Activated CD4-positive, alpha-beta T cell treated with anti-CD3 and anti-CD28 coated beads for 24 hours (primary cell): Measurements from ENCODE around the gene SETD9.

Experiments used
- DNase-seq, 2 donors: peaks; one replicate each; pipeline ENCODE4 v3.0.0-alpha.2; 2020; ENCODE audit warnings: low read depth in 2 of 2

The SETD9 gene

GRCh38 chr5:56909294-56910209 lies at the start of gene SETD9:
SETD9 (plus strand) TSS chr5:56909596; CDS start chr5:56909646, 50 bp downstream.
- peak; percentile 85 to 94 for DNase-seq

DNA sequence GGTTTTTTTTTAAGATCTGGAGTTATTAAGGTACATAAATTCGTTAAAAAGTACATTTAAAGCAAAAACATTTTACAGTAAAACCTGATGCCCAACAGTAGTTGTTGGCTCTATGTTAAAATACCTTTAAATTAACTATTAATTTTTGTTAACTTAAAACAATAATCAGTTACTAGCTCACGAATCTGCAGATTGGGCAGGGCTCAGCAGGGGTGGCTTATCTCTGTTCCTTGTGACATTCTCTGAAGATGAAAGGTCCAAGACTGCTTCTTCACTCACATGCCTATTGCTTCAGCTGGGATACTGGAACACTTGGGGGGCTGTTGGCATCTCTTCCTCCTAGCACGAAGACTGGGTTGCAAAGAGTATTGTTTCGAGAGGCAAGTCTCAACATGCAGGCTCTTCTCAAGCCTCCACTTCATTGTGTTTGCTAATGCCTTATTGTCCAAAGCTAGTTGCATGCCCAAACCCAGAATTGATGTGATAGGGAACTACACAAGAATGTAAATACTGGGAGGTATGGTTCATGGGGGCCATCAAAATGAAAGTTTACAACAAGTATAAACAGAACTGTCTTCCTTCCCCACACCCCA lies 47.4 kb upstream of the SETD9 start:
- no peak for DNase-seq

- DNase-seq, result no peak
These were observed 46.5 kb upstream of the SETD9 start for GRCh38 chr5:56862909-56863308.

DNA sequence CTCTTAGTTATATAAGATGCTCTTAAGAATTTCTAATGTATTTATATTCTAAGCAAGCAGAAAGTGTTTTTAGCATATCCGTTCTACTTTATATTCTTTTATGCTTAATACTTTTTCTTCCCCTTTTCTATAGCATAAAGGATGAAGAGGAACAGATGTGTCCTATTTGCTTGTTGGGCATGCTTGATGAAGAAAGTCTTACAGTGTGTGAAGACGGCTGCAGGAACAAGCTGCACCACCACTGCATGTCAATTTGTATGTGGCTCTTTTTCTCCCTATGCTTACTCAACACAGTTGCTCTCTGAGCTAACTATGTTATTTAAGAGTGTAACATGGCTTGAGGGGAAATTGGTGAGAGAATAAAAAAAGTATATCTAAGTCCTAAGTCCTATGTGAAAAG lies 37.6 kb upstream of the SETD9 start:
- DNase-seq, result no peak

- DNase-seq, result no peak
These were observed 36.3 kb upstream of the SETD9 start for GRCh38 chr5:56873056-56873455.

DNA sequence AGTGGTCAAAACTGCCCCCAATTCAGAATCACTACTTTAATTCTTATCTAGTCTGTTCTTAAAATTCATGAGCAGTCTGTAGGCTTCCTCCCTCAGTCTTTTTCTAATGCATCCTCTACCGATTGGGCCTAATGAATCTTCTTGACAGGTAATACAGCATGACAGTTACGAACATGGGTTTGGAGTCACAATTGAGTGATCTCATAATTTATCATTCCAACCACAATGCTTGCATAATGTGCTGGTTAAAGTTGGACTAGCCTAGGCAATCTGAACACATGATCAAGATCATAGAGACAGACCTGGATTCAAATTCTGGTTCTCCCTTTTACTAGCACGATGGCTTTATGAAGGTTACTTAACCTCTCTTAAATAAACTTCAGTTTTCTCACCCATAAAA lies 33.1 kb upstream of the SETD9 start:
- DNase-seq, result no peak

DNA sequence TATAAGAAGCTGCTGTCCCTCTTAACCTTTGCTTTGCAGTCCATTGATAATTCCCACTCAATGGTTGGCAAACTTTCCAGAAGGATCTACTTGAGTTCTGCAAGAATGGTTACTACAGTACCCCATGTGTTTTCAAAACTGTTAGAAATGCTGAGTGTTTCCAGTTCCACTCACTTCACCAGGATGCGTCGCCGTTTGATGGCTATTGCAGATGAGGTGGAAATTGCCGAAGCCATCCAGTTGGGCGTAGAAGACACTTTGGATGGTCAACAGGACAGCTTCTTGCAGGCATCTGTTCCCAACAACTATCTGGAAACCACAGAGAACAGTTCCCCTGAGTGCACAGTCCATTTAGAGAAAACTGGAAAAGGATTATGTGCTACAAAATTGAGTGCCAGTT lies 27.8 kb upstream of the SETD9 start:
- DNase-seq, result no peak

DNA sequence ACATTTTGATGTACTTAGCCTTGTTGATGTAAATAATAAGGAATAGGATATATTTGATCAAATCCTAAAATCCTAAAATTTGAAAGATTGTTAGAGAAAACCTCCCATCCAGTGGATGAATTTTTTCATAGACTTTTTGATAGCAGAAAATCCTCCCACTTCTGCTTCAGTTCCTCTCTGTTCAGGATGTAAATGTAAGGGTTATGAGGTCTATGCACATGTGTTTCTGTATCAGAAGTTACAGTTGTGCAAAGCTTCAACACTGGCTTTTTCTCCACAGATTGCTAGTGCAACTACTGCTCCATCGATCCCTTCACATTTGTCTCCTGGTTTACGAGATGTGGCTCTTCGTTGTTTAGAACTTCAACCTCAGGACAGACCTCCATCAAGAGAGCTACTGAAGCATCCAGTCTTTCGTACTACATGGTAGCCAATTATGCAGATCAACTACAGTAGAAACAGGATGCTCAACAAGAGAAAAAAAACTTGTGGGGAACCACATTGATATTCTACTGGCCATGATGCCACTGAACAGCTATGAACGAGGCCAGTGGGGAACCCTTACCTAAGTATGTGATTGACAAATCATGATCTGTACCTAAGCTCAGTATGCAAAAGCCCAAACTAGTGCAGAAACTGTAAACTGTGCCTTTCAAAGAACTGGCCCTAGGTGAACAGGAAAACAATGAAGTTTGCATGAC lies 16.0 kb upstream of the SETD9 start:
- no peak for DNase-seq

DNA sequence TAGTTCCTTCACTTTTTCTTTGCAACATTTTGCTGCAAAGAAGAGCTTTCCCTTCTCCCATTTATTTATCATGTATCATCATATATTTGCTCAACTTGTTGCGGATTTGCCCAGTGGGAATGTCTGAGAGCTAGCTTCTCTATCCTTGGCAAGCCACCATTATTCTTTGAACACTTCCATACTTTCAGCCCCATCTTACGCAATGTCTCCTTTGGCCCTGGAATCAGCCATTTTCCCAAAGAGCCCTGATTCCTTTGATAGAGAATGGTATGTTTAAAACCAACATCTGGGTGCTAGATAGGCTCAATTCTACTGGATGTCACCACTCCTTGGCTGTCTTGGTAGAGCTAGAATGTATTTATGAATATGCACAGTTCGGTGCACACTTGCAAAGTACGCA lies 12.6 kb upstream of the SETD9 start:
- DNase-seq, result no peak

DNA sequence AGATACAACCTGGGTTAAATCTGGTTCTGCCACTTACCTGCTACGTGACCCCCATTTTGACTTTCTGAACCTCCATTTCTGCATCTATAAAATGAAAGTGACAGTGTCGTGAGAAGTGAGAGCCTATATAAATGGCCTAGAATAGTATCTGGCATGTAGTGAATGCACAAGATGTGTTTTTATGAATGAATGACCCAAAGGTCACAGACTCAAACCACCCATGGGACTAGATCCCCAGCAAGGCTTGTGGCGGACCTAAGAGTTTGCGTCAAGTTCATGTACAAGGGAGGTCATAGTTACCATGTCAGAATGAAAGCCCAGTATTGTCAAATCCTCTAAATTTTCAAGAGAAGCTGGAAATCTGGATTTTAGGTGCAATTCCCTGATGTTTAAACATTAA lies 11.2 kb upstream of the SETD9 start:
- no peak for DNase-seq

DNA sequence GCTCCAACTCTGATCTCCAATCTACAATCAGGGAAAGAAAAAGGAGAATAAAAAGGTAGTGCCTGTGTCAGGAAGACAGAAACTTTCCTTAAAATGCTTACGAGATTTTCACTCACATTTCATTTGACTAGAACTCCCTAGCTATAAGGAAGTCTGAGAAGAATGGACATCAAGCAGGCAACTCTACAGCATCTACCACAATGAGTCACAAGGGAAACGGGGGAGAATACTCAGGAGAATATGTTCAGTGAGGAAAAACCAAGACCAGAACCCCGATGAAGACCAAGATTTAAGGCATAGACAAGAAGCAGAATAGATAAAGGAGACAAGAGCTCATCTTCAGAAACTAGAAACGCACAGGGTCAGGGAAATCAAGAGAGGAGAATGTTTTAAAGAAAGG lies 9.0 kb upstream of the SETD9 start:
- no peak for DNase-seq

DNA sequence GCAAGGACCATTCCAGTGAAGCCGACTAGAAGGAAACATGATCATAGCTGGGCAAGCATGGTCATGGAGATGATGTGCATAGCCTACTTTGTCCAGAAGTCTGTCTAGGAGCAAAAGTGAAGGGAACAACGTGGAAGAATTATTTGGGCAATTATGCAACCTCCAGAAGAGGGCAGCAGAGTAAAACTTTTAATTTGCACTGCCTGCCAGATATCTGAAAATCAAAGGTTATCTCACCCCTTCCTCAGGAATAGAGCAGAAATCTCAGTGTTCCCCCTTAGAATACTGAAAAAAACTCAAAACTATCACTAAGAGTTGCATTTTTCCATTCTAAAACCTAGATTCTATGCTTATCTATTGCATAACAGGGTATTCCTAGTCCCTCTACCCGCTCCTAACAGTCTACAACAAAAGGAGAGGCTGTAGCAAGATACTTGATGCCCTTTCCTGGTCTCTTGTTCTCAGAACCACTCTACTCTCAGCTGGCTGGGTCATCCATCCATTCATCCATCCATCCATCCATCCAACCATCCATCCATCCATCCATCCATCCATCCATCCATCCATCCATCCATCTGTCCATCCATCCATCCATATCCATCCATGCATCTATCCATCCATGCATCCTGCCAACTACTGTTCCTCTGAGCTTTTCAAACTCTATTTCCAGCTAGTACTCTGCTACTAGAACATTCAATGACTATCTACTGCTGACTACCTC lies 8.4 kb upstream of the SETD9 start:
- peak in 1 of 2 donors; percentile 32 for DNase-seq

DNA sequence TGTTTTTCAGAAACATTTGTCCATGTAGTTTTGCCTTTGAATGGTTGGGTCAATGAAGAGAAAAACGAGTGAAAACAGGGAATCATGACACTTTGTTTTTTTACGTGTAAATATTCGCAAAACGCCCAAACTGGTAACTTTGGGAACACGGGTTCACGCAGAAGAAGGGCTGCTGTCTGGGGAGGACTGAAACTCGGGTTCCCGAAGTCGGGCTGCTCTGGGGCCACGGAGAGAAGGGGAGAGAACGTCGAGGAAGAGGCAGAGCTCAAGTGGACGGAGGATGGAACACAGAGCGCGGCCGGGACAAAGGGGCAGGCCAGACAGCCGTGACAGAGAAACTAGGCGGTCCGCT lies 478 bp upstream of the SETD9 start:
- DNase-seq, result no peak

- DNase-seq, result peak in 1 of 2 donors; percentile 11
These were observed 992 bp downstream of the SETD9 start for GRCh38 chr5:56910210-56910965.

DNA sequence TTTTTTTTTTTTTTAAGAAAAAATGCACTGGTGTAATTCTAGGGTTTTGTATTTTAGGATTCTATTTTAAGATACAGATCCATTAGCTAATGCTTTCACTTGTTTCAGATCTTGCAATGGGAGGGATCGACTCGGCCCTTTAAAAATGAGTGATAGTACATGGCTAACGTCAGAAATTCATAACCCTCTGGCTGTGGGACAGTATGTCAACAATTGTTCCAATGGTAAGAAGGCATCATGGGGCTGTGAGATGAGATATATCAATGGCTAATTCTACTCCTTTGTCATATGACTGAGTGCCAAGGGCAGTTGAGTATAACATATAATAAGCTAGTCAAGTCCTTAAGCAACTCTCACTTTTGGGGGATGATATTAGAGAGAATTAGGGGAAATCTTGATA lies 4.4 kb downstream of the SETD9 start:
- DNase-seq, result no peak

GRCh38 chr5:56914678-56915077 lies 5.3 kb downstream of the SETD9 start:
- DNase-seq, result no peak

GRCh38 chr5:56917534-56917933 lies 8.1 kb downstream of the SETD9 start:
- DNase-seq, result no peak

DNA sequence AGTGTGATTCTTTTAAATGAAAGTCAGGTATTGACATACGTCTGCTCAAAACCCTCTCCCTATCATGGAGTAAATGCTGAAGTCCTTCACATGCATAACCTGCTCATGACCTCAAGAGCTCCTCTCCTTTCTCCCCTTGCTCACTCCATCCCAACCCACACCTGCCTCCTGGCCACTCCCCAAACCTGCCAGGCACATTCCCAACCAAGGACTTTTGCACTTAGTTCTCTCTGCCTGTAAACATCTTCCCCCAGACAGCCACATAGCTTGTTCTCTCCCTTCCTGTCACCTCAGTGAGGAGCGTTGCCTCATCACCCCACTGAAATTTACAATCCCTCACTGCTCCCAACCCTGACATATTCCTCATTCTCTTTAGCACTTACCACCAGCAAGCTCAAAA lies 8.7 kb downstream of the SETD9 start:
- DNase-seq, result no peak

DNA sequence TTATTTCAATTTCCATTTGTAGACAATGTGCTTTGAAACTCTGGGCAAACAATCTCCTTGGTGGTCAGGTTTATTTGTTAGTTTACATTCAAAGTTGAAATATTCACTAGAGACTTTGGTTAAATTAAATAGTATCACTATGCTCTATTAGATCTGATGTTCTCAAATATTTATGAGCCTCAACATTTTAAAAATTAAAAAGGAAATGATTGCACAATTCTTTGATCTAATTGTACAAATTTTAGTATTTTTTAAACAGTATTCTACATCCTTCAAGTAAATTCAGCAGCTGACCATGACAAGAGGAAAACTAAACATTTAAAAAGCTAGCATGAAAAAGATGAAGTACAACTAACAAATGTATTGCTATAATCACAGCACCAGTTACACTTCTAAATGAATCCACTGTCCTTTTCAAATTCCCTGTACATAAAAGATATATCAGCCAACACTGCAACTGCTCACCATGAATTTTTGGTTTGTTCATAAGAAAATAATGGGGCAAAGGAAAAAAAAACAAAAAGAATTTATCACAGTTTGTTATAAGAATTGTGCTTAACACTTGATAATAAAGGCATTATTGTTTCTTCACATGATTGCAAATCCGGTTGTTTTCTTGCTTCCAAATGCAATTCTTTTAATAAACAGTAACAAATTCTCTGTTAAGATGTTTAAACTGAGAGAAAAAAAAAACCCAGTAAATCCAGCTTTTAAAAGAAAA lies 10.7 kb downstream of the SETD9 start:
- DNase-seq, result no peak

DNA sequence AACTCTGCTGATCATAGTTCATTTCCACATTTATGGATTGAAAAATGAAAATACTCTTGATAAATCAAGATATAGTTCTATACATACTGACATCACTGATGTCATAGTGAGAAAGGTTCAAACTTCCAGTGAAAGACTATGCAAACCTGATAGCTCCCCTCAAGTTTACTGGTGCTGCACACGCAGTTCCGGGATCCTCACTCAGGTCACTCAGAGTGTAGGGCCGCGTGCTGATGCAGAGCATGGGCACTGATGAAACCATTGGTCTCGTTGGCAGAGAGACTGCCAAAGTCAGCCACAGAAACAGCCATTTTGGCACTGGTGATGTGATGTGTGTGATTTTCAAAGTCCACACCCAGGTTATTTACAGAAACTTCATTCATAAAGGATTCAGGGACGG lies 13.5 kb downstream of the SETD9 start:
- DNase-seq, result no peak

- DNase-seq, result no peak
These were observed 24.9 kb downstream of the SETD9 start for GRCh38 chr5:56934325-56934724.
